NCI-H1092 (cell line): ENCODE results near the gene ADGRV1.

Experiments
- DNase-seq: peaks from one replicate; lab custom pipeline; 2025; lab: John Stamatoyannopoulos, UW

ADGRV1 gene, protein sequence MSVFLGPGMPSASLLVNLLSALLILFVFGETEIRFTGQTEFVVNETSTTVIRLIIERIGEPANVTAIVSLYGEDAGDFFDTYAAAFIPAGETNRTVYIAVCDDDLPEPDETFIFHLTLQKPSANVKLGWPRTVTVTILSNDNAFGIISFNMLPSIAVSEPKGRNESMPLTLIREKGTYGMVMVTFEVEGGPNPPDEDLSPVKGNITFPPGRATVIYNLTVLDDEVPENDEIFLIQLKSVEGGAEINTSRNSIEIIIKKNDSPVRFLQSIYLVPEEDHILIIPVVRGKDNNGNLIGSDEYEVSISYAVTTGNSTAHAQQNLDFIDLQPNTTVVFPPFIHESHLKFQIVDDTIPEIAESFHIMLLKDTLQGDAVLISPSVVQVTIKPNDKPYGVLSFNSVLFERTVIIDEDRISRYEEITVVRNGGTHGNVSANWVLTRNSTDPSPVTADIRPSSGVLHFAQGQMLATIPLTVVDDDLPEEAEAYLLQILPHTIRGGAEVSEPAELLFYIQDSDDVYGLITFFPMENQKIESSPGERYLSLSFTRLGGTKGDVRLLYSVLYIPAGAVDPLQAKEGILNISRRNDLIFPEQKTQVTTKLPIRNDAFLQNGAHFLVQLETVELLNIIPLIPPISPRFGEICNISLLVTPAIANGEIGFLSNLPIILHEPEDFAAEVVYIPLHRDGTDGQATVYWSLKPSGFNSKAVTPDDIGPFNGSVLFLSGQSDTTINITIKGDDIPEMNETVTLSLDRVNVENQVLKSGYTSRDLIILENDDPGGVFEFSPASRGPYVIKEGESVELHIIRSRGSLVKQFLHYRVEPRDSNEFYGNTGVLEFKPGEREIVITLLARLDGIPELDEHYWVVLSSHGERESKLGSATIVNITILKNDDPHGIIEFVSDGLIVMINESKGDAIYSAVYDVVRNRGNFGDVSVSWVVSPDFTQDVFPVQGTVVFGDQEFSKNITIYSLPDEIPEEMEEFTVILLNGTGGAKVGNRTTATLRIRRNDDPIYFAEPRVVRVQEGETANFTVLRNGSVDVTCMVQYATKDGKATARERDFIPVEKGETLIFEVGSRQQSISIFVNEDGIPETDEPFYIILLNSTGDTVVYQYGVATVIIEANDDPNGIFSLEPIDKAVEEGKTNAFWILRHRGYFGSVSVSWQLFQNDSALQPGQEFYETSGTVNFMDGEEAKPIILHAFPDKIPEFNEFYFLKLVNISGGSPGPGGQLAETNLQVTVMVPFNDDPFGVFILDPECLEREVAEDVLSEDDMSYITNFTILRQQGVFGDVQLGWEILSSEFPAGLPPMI (N-terminal part only)

GRCh38 chr5:90558344-90559192 is at the start of gene ADGRV1:
Gene ADGRV1 (plus strand): TSS chr5:90558797. CDS start chr5:90558896, 99 bp downstream.
- DNase-seq, result peak; percentile 93

GRCh38 chr5:90510438-90510837 is 48.2 kb upstream of the ADGRV1 start:
- no peak for DNase-seq

DNA sequence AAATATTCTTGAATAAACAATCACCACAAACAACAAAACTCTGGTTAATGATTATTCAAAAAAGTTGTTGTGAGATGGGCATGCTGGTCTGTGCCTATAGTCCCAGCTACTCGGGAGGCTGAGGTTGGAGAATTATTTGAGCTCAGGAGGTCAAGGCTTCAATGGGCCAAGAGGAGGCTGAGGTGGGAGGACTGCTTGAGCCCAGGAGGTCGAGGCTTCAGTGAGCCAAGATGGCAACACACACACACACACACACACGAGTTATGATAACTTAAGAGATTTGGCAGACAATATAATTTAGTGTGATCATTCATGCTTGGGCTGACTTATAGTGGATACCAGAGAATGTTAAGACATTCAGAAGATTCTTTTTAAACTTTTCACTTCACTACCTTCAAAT is 44.1 kb upstream of the ADGRV1 start:
- no peak for DNase-seq

DNA sequence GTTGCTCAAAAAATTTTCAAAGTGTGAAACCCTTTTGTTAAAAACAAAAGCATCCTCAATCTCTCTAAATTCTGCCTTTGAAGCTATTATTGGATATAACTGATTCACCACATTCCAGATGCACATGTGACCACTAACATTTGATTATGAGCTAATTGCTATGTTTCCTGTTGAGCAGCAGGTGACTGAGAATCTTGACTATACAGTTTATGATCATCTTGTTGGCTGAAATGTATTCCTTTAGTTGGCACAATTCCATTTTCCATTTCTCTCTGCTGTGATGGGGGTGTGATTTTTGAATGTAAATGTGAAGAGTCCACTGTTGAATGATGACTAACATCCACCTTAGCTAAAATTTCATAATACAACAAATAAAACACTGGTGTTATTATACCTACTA is 39.9 kb upstream of the ADGRV1 start:
- DNase-seq, result no peak

DNA sequence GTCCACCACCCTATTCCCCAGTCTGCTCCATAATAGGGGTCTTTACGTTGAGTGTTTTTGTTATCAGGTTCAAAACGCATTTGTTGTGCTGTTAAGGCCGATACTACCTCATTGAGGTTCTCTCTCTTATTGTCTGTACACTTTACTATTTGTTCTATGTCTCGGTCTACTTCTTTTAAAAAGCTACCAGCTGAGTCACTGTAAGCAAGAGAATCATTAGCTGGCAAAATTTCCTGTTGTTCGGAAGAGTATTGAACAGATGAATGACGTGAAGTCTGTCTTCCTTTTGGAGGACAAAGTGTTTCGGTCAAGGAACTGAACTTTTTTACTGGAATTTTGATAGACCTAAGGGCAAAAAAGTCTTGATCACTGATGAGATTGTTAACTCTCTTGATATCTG is 39.5 kb upstream of the ADGRV1 start:
- DNase-seq, result no peak

DNA sequence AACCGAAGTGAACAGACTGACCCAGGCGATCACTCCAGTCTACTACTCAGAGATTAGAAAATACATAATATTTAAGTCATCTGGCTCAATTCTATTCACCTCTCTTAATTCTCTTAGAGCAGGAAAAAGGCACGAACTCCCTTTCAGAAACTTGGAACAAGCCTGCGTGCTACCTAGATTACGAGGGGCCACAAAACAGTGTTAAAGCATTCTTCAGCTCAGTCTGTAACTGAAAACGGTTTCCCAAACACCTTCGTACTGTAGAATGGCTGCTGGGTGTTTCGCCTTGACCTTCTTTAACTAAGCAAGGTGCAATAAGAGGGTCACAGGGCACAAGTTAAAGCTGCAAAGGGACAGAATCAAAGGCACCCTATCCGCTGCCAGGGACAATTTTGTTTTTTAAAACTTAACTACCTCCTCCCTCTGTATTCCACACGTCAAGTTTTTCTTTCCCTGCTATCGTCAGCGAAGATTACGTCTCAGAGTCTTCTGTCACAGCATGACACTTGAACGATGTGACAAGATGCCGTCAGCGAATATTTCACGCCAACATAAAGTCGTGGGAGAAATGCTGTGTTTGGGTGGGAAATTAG is 29.9 kb upstream of the ADGRV1 start:
- no peak for DNase-seq

GRCh38 chr5:90529194-90529938 is 29.2 kb upstream of the ADGRV1 start, which contains the start of gene LYSMD3:
Gene LYSMD3 (minus strand): TSS chr5:90529584. CDS start chr5:90525289, 4,295 bp downstream.
- peak; percentile 88 for DNase-seq

GRCh38 chr5:90529939-90530677 is 28.5 kb upstream of the ADGRV1 start:
- DNase-seq, result peak; percentile 34

DNA sequence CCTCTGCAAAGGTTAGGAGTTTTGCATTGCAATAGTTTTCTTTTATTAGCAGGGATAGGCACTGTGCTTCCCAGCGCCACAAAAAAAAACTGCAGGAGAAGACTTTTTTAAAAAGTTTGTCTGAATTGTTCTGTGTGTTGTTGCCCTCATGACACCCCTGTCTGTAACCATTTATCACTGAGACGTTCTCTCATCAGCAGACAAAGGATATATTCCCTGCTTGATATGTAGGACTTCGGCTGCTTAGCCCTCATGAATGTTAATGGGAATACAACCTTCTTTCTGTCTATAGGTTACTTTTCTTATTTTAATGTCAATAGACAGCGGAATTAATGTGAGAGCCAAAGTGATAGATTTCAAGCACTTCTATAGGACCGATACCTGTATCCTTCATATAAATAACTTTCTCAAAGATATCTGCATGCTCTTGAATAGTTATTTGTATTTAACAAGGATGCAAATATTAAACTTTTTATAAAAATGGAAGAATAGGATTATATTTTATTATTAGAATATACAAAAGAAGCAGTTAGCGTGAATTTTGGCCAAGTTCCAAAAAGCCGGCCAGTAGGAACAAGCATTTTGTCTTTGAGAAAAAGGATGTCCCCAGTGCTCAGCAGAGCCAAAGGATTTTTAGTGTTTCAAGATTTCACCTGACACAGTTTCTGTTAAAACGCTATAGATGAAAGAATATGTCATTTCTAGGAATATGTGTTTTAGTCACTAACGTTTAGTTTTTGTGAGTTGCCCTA is 27.7 kb upstream of the ADGRV1 start:
- no peak for DNase-seq

GRCh38 chr5:90533794-90534193 is 24.8 kb upstream of the ADGRV1 start:
- DNase-seq, result no peak

DNA sequence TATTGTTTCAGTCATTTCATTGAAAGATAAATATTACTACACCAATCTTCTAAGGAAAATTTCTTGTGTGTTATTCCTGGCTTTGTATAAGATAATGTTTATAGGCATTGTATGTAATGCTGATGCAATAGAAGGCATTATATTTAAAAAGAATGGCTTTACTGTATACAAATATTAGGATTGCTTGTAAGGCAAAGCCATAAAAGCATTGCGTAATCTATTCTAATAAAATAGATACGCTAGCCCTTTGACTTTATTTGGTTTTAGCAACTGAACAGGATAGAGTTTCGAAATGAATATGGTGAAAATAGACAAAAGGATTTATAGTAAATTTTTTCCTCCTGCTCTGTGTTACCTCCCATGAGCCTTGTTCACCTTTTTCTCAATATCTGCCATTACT is 23.7 kb upstream of the ADGRV1 start:
- no peak for DNase-seq

DNA sequence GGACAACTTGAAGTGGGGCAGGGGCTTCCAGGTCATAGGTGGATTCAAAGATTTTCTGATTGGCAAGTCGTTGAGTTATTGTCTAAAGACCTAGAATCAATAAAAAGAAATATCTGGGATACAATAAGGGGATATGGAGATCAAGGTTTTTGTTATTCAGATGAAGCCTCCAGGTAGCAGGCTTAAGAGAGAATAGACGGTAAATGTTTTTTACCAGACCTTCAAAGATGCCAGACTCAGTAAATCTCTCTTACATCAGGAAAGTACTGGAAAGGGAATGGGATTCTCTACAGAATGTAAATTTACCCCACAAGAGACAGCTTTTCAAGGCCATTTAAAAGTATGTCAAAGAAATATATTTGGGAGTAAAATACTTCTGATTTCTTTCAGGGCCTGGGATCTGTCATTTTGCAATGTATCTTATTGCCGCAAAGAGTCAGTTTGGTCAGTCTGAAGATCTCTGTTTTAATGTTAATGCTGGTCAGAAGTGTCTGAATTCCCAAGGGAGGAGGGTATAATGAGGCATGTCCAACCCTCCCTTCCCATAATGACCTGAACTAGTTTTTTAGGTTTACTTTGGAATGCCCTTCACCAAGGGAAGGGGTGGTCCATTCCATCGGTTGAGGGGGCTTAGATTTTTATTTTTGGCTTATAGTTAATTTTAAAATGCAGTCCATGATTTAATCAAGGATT is 15.6 kb upstream of the ADGRV1 start:
- DNase-seq, result no peak

DNA sequence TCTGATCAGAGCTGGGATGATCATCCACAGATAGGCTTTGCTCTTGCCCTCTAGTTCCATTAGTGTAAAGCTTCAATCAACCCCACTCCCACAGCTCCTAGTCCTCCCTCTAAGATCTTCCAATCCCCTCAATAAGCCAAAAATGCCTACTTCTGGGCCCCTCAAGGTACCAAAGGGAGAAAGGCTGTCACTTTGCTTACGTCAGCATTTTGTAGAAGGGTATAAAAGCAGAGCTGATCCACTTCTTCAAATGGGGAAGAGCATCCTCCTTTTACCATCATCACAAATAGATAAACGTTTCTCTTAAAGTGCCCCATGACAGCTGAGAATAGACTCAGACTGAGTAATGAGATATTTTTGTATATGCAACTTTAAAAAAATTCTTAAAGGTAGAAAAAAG is 13.1 kb upstream of the ADGRV1 start:
- DNase-seq, result no peak

- no peak for DNase-seq
These were observed 12.3 kb upstream of the ADGRV1 start for GRCh38 chr5:90546216-90546837.

- DNase-seq, result no peak
These were observed 11.5 kb upstream of the ADGRV1 start for GRCh38 chr5:90547072-90547536.

- DNase-seq, result peak; percentile 64
These were observed 10.5 kb upstream of the ADGRV1 start for GRCh38 chr5:90548069-90548593.

DNA sequence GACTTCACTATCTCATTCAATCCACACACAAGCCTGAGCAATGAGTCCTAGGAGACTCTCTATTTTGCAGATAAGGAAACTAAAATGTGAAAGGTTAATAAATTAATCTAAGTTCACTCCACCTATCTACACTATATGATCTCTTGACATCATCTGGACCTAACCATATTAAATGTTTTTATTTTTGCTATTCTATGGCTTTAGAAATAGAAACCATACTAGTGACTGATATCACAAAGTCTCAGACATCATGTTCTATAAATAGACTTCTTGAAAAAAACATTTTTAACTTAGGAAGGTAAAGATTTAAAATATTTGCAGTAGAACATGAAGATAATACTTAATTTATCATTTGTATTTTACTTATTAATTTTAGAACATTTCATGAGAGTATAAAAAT is 9.4 kb upstream of the ADGRV1 start:
- DNase-seq, result no peak
